ENCODE data around the gene ADAMTS9.

- TF ChIP-seq CTCF (IDR thresholded peaks at IDR 0.05 in 4 of 5, conservative IDR thresholded peaks at IDR 0.05 in 1 of 5) (no peak), POLR2A (IDR thresholded peaks at IDR 0.05) (no peak)
Observed at GRCh38 chr3:64686446-64686908, 1.3 kb downstream of the ADAMTS9 start.
